ENCODE measurements around the gene MCM10. TPM values are rescaled to one million over a fixed set of nuclear protein-coding genes. Genes with fewer than 3 reads are reported as not detected.

MCM10 gene
- total and polyA plus RNA-seq, 10 of the 15 experiments (the other 5 are each of a cell fraction or from before 2014, with no cell fraction given) = 5.8 to 35.1 (median 23.7) TPM

- no peaks in the 10 kb centered on the region for H3K36me3 ChIP-seq (ENCODE audit: control insufficient read depth in 2 of 2, insufficient read depth in 2 of 2, low read length in 1 of 2)
- ChIA-PET POLR2A (no interaction called here), RAD21 (ENCODE audit: unreplicated experiment) (no interaction called here), CTCF (interaction anchor here (0.5 kb wide), 1 partner anchor 1764 kb away, joined by 3 read pairs; no protein-coding TSS in a partner anchor), SMC1A (ENCODE audit: uncharacterized antibody, unreplicated experiment) (no interaction called here)
- no peak overlapping the region for H3K4me3 ChIP-seq
- no peaks in the 10 kb centered on the region for H4K20me1 ChIP-seq (ENCODE audit: control insufficient read depth, insufficient read depth)
- no peak overlapping the region for H3K27ac ChIP-seq (ENCODE audit: control insufficient read depth, insufficient read depth)
- H3K79me2 ChIP-seq (ENCODE audit: control insufficient read depth, insufficient read depth, low read length) = no peaks in the 10 kb centered on the region
- H3K27me3 ChIP-seq (replicated peaks in 1 of 2; ENCODE audit: control insufficient read depth in 2 of 2, insufficient read depth in 2 of 2, low read length in 1 of 2) = no peaks in the 10 kb centered on the region
- ATAC-seq (no peak), FAIRE-seq (no peak), DNase-seq (ENCODE audit: low read depth, low spot score) (no peak)
- H3K9me3 ChIP-seq (replicated peaks; ENCODE audit: control insufficient read depth, insufficient read depth, low read length) = no peaks in the 10 kb centered on the region
- H3K4me2 ChIP-seq (ENCODE audit: control insufficient read depth, insufficient read depth) = no peak overlapping the region
- intact Hi-C loops (cut with micrococcal nuclease; ENCODE audit: unreplicated experiment) = no loop called here
- TF ChIP-seq IRF4 (IDR thresholded peaks at IDR 0.05; ENCODE audit: low read depth, low read length) (no peak), ATF7 (IDR thresholded peaks at IDR 0.05; ENCODE audit: low read depth) (no peak), ZSCAN29 (IDR thresholded peaks at IDR 0.05) (no peak), BACH1 (IDR thresholded peaks at IDR 0.05; ENCODE audit: borderline replicate concordance) (no peak), EZH2 (IDR thresholded peaks at IDR 0.05; ENCODE audit: borderline replicate concordance, control insufficient read depth, low read depth, low read length) (no peak), HDAC6 (IDR thresholded peaks at IDR 0.05; ENCODE audit: unreplicated experiment) (no peak), HDGF (IDR thresholded peaks at IDR 0.05) (no peak), CTCF (IDR thresholded peaks at IDR 0.05 in 2 of 3, conservative IDR thresholded peaks at IDR 0.05 in 1 of 3; ENCODE audit: control insufficient read depth in 2 of 3, extremely low read depth in 1 of 3, insufficient read depth in 1 of 3, low read depth in 3 of 3, low read length in 3 of 3) (no peak), MEF2A (IDR thresholded peaks at IDR 0.05; ENCODE audit: insufficient read depth, low read depth, low read length) (no peak), ELK1 (IDR thresholded peaks at IDR 0.05; ENCODE audit: low read depth, low read length) (no peak), STAT1 (conservative IDR thresholded peaks at IDR 0.05) (no peak), CBFB (IDR thresholded peaks at IDR 0.05; ENCODE audit: low read depth) (no peak), KLF5 (IDR thresholded peaks at IDR 0.05; ENCODE audit: partially characterized antibody) (no peak), TCF3 (IDR thresholded peaks at IDR 0.05; ENCODE audit: borderline replicate concordance, insufficient read depth, low read depth, low read length) (no peak), MTA3 (IDR thresholded peaks at IDR 0.05; ENCODE audit: borderline replicate concordance, low read length) (no peak), BMI1 (IDR thresholded peaks at IDR 0.05; ENCODE audit: borderline replicate concordance) (no peak), MAX (IDR thresholded peaks at IDR 0.05; ENCODE audit: low read depth, low read length) (no peak), CREB1 (IDR thresholded peaks at IDR 0.05; ENCODE audit: low read depth) (no peak)
- in situ Hi-C loops (cut with MboI) = no loop called here
- H3K4me1 ChIP-seq (ENCODE audit: control insufficient read depth, insufficient read depth, low read length) = no peaks in the 10 kb centered on the region
- H2AFZ ChIP-seq (ENCODE audit: control insufficient read depth, low read depth, low read length) = no peak overlapping the region
- H3K9ac ChIP-seq (ENCODE audit: control insufficient read depth, insufficient read depth, low read length) = no peak overlapping the region
- BruUV-seq (replicated peaks) = no TSS peak
- WGBS (ENCODE audit: insufficient coverage, insufficient replicate concordance, low lambda C conversion rate, missing lambda C conversion rate) = 91% methylated on average over 7 of the region's 7 CpGs
Measured at GRCh38 chr10:13222566-13222965, 61.2 kb downstream of the MCM10 start.

Measured in GM12878 (cell line).